Cardiac atrium fibroblast (primary cell): ENCODE results near the gene SLC9C2. TPM values are rescaled to one million over a fixed set of nuclear protein-coding genes. Genes with fewer than 3 reads are reported as not detected.

Experiments used
- total RNA-seq: library from RNA; depleted of rRNA; stranded (reverse); fragments of >200 nt; gene quantifications from 2 replicates; pipeline ENCODE4 v1.2.3, GENCODE V29; 2015

The SLC9C2 gene, protein sequence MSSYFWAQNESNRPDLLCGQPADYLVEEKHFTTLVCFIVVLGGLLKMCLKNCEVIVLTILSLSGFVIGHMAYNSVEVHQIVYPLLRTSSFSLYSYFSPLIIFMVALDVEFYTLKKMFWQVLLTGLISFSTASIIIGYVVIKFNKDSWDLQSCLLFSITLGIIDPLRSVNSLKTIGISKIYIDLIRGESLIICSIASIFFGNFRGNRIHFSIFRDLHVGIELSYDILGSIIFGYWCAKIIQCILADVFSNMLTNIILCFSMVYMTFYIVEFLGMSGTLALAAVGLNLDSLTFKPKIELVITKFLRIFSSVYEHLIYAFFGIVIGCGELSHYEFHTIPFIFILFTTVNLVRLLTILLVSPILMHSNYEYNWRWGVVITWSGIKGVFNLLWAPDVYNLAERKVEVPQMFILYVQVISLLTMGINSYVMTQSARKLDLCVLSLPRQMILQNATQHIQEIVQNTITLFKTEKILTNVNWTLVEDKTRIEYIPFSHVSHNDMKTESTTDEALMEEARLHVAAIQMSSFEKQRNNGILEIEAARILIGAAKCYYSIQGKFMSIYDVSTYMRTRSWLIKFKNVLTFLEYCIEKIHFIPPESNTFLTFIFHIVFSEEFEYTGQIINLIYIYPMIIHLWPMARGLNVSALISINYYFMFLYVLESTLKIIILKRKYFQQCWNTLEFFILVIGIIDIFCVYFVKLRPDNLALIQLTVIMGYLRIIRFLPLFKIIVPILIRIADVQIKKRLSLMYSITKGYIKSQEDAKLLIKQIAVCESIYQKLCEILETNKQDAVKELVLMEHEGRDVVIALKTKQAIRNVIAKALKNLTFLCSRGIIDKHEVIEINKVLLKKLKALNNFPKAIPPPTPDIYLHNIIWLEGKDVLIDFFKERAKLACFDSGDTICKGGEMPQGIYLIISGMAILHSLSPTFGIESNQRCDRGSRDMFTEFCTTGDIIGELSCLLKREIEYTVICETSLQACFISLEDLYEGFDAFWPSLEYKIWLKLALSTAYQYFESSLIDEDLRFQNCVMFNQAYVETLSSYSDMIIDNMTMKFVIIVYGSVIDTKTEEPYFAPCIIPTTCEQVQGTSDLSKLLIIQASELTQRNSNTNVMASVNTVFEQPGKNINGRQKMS
- total RNA-seq, result 2.7 and 7.8 TPM in 2 replicates

DNA sequence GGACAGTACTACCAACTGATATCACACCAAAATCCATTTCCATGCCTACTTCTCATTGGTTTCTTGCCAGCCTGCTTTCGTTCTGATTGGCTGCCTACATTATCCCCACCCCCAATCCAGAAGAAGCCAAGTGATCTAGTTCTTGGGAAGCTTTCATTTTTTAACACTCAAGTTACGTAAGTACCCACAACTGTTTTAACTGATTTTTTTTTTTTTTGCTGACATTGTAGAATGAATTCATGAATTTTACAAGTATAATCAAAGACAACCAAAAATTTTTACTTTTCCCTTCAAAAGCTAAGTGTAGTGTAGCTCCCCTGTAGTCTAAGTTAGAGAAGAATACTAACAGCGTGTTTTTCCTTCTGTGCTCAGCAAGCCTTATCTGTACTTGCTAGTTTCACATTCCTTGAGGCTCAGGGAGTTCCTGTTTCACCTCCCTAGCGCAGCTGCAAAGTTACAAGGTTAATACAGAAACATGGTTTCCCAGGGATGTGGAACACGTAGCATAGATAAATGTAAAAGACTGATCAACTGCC is at the start of gene SLC9C2:
Gene SLC9C2 (minus strand): TSS at position 17 of the 536 bp plus-strand sequence. CDS start 1,296 bp downstream, outside the sequence.

DNA sequence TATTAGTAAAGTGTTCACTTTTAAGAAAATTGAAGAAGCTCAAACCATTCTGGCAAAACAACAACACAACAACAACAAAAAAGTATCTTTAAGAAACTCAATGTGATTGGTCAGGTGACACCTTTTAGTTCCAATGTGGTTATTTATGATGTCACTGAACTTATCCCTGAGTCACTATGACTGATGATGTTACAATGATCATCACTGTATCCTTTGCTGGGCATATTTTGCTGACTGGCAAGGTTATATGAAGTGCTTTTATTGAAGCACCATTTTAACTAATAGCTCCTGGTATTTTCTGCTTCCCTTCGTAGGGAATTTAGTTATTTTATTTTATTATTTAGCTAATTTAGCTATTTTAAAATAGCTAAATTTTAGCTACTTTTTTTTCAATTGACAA is 32.2 kb upstream of the SLC9C2 start, which contains the start of gene TEX50:
Gene TEX50 (plus strand): TSS at position 223 of the 400 bp plus-strand sequence. CDS start 184 bp downstream, outside the sequence.

DNA sequence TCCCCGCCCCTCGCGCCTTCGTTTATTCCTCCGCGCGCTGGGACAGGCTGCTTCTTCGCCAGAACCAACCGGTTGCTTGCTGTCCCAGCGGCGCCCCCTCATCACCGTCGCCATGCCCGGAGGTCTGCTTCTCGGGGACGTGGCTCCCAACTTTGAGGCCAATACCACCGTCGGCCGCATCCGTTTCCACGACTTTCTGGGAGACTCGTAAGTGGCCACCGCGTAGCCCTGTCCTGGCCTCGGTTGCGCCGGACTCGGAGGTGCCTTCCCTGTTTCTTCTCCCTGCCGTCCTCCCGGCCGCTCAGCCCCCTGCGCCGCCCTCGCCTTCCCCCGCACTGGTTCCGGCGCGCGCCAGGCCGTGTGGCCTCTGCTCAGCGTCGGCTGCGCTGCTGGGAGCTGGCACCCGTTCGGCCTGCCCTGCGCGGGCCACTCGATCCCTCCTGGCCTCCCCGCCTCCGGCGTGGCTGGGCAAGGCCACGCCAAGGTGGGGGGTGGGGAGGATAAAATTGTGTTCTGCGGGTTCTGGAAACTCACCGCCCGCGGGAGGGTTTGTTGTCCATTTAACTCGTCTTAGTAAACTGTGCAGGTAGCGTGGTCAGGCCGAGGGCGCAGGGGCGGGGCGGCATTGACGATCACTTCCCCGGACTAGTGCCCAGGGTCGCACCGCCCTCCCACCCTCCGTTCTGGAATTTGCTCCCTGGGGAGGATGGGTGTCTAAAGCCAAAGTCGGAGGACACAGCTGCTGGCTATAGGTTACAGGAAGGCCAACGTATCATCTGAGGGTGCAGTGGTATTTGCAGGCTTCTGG is 125.4 kb downstream of the SLC9C2 start, which contains the start of gene PRDX6:
Gene PRDX6 (plus strand): TSS at position 50 of the 808 bp plus-strand sequence. CDS start 63 bp downstream, at position 113.

Other genes with a start within 250 kb of the SLC9C2 start
- 248 and 300 TPM in 2 replicates for gene PRDX6, start 125.7 kb downstream of the SLC9C2 start, total RNA-seq
- gene TEX50, start 32.3 kb upstream of the SLC9C2 start, total RNA-seq, result not detected in 2 replicates
- gene ANKRD45, start 66.8 kb upstream of the SLC9C2 start, total RNA-seq, result not detected in 2 replicates
- 23.8 and 28.5 TPM in 2 replicates for gene KLHL20, start 111.9 kb upstream of the SLC9C2 start, total RNA-seq
- gene DARS2, start 221.6 kb upstream of the SLC9C2 start, total RNA-seq, result 8.3 and 11.7 TPM in 2 replicates
- 5.4 and 8.3 TPM in 2 replicates for gene CENPL, start 221.8 kb upstream of the SLC9C2 start, total RNA-seq